Neural progenitor cell (in vitro differentiated cells): ENCODE results near the gene XPO1. TPM values are rescaled to one million over a fixed set of nuclear protein-coding genes. Genes with fewer than 3 reads are reported as not detected.

Experiments
- DNase-seq: peaks from one replicate; pipeline ENCODE4 v3.0.0-alpha.2; 2016; ENCODE audit warnings: low spot score
- H2AFZ ChIP-seq: fragments of 200-600 bp; sonication (generic); replicated peaks from 2 replicates; pipeline ENCODE4 v1.6.1; 2016; ENCODE audit warnings: antibody characterized with exemption
- H3F3A ChIP-seq: fragments of 200-600 bp; sonication (generic); 2 replicates; pipeline ENCODE4 v1.6.1; 2016; ENCODE audit warnings: antibody characterized with exemption, low read depth
- H3K27ac ChIP-seq: fragments of 200-600 bp; sonication (generic); 2 replicates; pipeline ENCODE4 v1.5.1; 2016; ENCODE audit warnings: mild to moderate bottlenecking
- H3K27me3 ChIP-seq: fragments of 200-600 bp; sonication (generic); 2 replicates; pipeline ENCODE4 v1.6.1; 2016; ENCODE audit warnings: mild to moderate bottlenecking, moderate library complexity
- H3K36me3 ChIP-seq: fragments of 200-600 bp; sonication (generic); 2 replicates; pipeline ENCODE4 v1.5.1; 2016
- H3K4me1 ChIP-seq: fragments of 200-600 bp; sonication (generic); 2 replicates; pipeline ENCODE4 v1.6.1; 2016; ENCODE audit warnings: mixed run types
- H3K4me2 ChIP-seq: fragments of 200-600 bp; sonication (generic); 2 replicates; pipeline ENCODE4 v1.6.1; 2016
- H3K4me3 ChIP-seq: fragments of 200-600 bp; sonication (generic); 2 replicates; pipeline ENCODE4 v1.5.1; 2016
- H3K79me2 ChIP-seq: fragments of 200-600 bp; sonication (generic); 2 replicates; pipeline ENCODE4 v1.6.1; 2016; ENCODE audit warnings: low read depth
- H3K9ac ChIP-seq: fragments of 200-600 bp; sonication (generic); 2 replicates; pipeline ENCODE4 v1.6.1; 2016
- H3K9me3 ChIP-seq: fragments of 200-600 bp; sonication (generic); 2 replicates; pipeline ENCODE4 v1.5.1; 2016; ENCODE audit warnings: low read depth
- H4K20me1 ChIP-seq: fragments of 200-600 bp; sonication (generic); 2 replicates; pipeline ENCODE4 v1.6.1; 2016; ENCODE audit warnings: low read depth
- H3K27ac Mint-ChIP-seq: 3 replicates; pipeline ENCODE4 v1.8.0; 2021; ENCODE audit warnings: mixed read lengths
- H3K27me3 Mint-ChIP-seq: 2 replicates; pipeline ENCODE4 v1.8.0; 2022; ENCODE audit warnings: low read depth, mild to moderate bottlenecking, inconsistent platforms, moderate library complexity, mixed read lengths; ENCODE audit not compliant: insufficient read depth
- H3K36me3 Mint-ChIP-seq: 3 replicates; pipeline ENCODE4 v1.8.0; 2021; ENCODE audit warnings: mixed read lengths
- H3K4me1 Mint-ChIP-seq: 3 replicates; pipeline ENCODE4 v1.8.0; 2021; ENCODE audit warnings: mixed read lengths
- H3K4me3 Mint-ChIP-seq: 3 replicates; pipeline ENCODE4 v1.8.0; 2021; ENCODE audit warnings: mild to moderate bottlenecking, moderate library complexity, mixed read lengths
- H3K9me3 Mint-ChIP-seq: 3 replicates; pipeline ENCODE4 v1.8.0; 2020; ENCODE audit warnings: mixed read lengths
- CTCF ChIP-seq: fragments of 200-600 bp; sonication (generic); IDR thresholded peaks from 2 replicates; pipeline ENCODE4 v1.5.1; 2017; ENCODE audit warnings: antibody characterized with exemption, mild to moderate bottlenecking
- EZH2 ChIP-seq: fragments of 200-600 bp; sonication (generic); IDR thresholded peaks from 2 replicates; pipeline ENCODE4 v1.6.1; 2017; ENCODE audit warnings: antibody characterized with exemption, mild to moderate bottlenecking, moderate library complexity
- EZH2phosphoT487 ChIP-seq: fragments of 200-600 bp; sonication (generic); IDR thresholded peaks from 2 replicates; pipeline ENCODE4 v1.6.1; 2017; ENCODE audit warnings: antibody characterized with exemption
- total RNA-seq: library from RNA; depleted of rRNA; stranded (reverse); fragments of >200 nt; gene quantifications from 2 replicates; pipeline ENCODE4 v1.2.3, GENCODE V29; 2015; ENCODE audit warnings: low replicate concordance

The XPO1 gene
- total RNA-seq, 1 donor from 2014 or later: 681 TPM

- H3F3A ChIP-seq: peaks cover 4% of the 10 kb centered on the region
- H3K79me2 ChIP-seq: peaks cover 100% of the 10 kb centered on the region
- no peaks in the 10 kb centered on the region for H3K4me1 Mint-ChIP-seq
- H3K4me3 ChIP-seq: no peak overlapping the region
- H3K9me3 ChIP-seq: peaks cover 7% of the 10 kb centered on the region
- no peaks in the 10 kb centered on the region for H3K27me3 ChIP-seq
- peaks cover 33% of the 10 kb centered on the region for H3K9me3 Mint-ChIP-seq
- TF ChIP-seq EZH2phosphoT487 (no peak), CTCF (no peak), EZH2 (no peak)
- H3K27ac ChIP-seq: no peak overlapping the region
- H2AFZ ChIP-seq: no peak overlapping the region
- no peak overlapping the region for H3K4me2 ChIP-seq
- no peak overlapping the region for H3K9ac ChIP-seq
- H3K36me3 Mint-ChIP-seq: peaks cover 24% of the 10 kb centered on the region
- no peak overlapping the region for H3K27ac Mint-ChIP-seq
- H3K27me3 Mint-ChIP-seq: peaks cover 4% of the 10 kb centered on the region
- no peak overlapping the region for H3K4me3 Mint-ChIP-seq
- no peak for DNase-seq
- H3K4me1 ChIP-seq: no peaks in the 10 kb centered on the region
- H3K36me3 ChIP-seq: no peaks in the 10 kb centered on the region
- peaks cover 36% of the 10 kb centered on the region for H4K20me1 ChIP-seq
These were observed 102.1 kb downstream of the XPO1 start for GRCh38 chr2:61436092-61436491.

GRCh38 chr2:61435291-61435690 lies 102.9 kb downstream of the XPO1 start:
- Mint-ChIP-seq H3K36me3 (peaks cover 27% of the 10 kb centered on the region), H3K9me3 (peaks cover 36% of the 10 kb centered on the region), H3K4me1 (no peaks in the 10 kb centered on the region), H3K27ac (no peak overlapping the region), H3K27me3 (peaks cover 3% of the 10 kb centered on the region), H3K4me3 (no peak overlapping the region)
- Histone ChIP-seq H4K20me1 (peaks cover 32% of the 10 kb centered on the region), H3K27me3 (no peaks in the 10 kb centered on the region), H2AFZ (no peak overlapping the region), H3F3A (peaks cover 9% of the 10 kb centered on the region), H3K9me3 (peaks cover 7% of the 10 kb centered on the region), H3K36me3 (no peaks in the 10 kb centered on the region), H3K4me1 (no peaks in the 10 kb centered on the region), H3K9ac (no peak overlapping the region), H3K4me3 (no peak overlapping the region), H3K79me2 (peaks cover 100% of the 10 kb centered on the region), H3K4me2 (no peak overlapping the region), H3K27ac (no peak overlapping the region)
- no peak for TF ChIP-seq EZH2phosphoT487
- no peak for TF ChIP-seq CTCF
- TF ChIP-seq EZH2: no peak
- no peak for DNase-seq

GRCh38 chr2:61434314-61434713 lies 103.8 kb downstream of the XPO1 start:
- H3K27ac ChIP-seq: no peak overlapping the region
- no peak overlapping the region for H2AFZ ChIP-seq
- H3K27me3 ChIP-seq: no peaks in the 10 kb centered on the region
- H3K9me3 ChIP-seq: peaks cover 7% of the 10 kb centered on the region
- peaks cover 100% of the 10 kb centered on the region for H3K79me2 ChIP-seq
- no peak overlapping the region for H3K27ac Mint-ChIP-seq
- no peak for DNase-seq
- H3K9me3 Mint-ChIP-seq: peaks cover 36% of the 10 kb centered on the region
- H3K4me1 Mint-ChIP-seq: no peaks in the 10 kb centered on the region
- H3K27me3 Mint-ChIP-seq: peaks cover 2% of the 10 kb centered on the region
- TF ChIP-seq EZH2phosphoT487: no peak
- no peak for TF ChIP-seq EZH2
- TF ChIP-seq CTCF: no peak
- no peak overlapping the region for H3K4me3 ChIP-seq
- H3F3A ChIP-seq: peaks cover 9% of the 10 kb centered on the region
- H3K36me3 Mint-ChIP-seq: peaks cover 29% of the 10 kb centered on the region
- no peak overlapping the region for H3K9ac ChIP-seq
- no peak overlapping the region for H3K4me3 Mint-ChIP-seq
- H3K4me2 ChIP-seq: no peak overlapping the region
- H3K4me1 ChIP-seq: no peaks in the 10 kb centered on the region
- peaks cover 32% of the 10 kb centered on the region for H4K20me1 ChIP-seq
- H3K36me3 ChIP-seq: no peaks in the 10 kb centered on the region

GRCh38 chr2:61433606-61434005 lies 104.5 kb downstream of the XPO1 start:
- Mint-ChIP-seq H3K36me3 (peaks cover 25% of the 10 kb centered on the region), H3K4me3 (no peak overlapping the region), H3K27ac (no peak overlapping the region), H3K4me1 (no peaks in the 10 kb centered on the region), H3K27me3 (peaks cover 2% of the 10 kb centered on the region), H3K9me3 (peaks cover 33% of the 10 kb centered on the region)
- no peak overlapping the region for H3K9ac ChIP-seq
- no peak overlapping the region for H2AFZ ChIP-seq
- peaks cover 100% of the 10 kb centered on the region for H3K79me2 ChIP-seq
- no peak overlapping the region for H3K4me3 ChIP-seq
- no peak for TF ChIP-seq CTCF
- no peak for TF ChIP-seq EZH2phosphoT487
- no peak for TF ChIP-seq EZH2
- no peak overlapping the region for H3K27ac ChIP-seq
- no peaks in the 10 kb centered on the region for H3K27me3 ChIP-seq
- peaks cover 11% of the 10 kb centered on the region for H3F3A ChIP-seq
- peaks cover 32% of the 10 kb centered on the region for H4K20me1 ChIP-seq
- H3K9me3 ChIP-seq: peaks cover 7% of the 10 kb centered on the region
- no peak for DNase-seq
- H3K36me3 ChIP-seq: no peaks in the 10 kb centered on the region
- no peak overlapping the region for H3K4me2 ChIP-seq
- no peaks in the 10 kb centered on the region for H3K4me1 ChIP-seq
